HG02973 (cell line): Measurements from ENCODE around the gene C12orf56.
"Not testable (repeated sequence)": the region's sequence is repeated elsewhere in the genome, so short reads cannot be mapped to it uniquely, and the experiment has no call there.

Experiments
- ATAC-seq: cut with Tn5 transposase; IDR thresholded peaks from one replicate; pipeline ENCODE4 v1.9.1; 2021; ENCODE audit warnings: moderate library complexity; ENCODE audit not compliant: unreplicated experiment

C12orf56 gene

DNA sequence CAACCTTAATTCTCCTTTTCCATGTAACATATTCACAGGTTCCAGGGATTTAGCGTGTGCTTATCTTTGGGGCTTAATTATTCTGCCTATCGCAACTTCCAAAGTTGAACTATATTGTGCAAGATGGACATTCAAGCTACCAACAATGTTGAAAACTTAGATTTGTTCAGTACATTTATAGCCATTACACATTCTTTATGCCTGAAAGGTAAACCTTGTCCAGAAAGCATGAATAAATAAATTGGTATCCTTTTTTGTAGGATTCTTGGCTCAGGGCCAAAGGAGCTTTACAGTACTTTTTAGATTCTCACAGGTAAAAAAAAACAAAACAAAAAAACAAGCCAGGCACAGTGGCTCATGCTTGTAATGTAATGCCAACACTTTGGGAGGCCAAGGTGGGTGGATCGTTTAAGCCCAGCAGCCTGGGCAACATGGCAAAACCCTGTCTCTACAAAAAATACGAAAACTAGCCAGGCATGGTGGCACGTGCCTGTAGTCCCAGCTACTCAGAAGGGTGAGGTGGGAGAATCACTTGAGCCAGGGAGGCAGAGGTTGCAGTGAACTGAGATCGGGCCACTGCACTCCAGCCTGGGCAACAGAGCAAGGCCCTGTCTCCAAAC lies 3.3 kb downstream of the C12orf56 start:
- no peak for ATAC-seq

DNA sequence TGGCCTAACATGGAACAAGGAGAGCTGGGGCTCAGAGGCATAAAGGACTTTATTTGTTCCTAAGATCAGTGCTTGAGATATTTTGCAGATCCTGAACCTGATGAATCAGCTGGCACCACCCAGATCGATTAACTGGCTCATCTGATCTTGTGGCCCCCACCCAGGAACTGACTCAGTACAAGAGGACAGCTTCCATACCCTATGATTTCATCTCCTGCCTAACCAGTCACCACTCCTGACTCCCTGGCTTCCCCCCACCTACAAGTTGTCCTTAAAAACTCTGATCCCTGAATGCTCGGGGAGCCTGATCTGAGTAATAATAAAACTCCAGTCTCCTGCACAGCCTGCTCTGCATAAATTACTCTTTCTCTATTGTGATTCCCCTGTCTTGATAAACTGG lies 5.1 kb downstream of the C12orf56 start:
- no peak for ATAC-seq

DNA sequence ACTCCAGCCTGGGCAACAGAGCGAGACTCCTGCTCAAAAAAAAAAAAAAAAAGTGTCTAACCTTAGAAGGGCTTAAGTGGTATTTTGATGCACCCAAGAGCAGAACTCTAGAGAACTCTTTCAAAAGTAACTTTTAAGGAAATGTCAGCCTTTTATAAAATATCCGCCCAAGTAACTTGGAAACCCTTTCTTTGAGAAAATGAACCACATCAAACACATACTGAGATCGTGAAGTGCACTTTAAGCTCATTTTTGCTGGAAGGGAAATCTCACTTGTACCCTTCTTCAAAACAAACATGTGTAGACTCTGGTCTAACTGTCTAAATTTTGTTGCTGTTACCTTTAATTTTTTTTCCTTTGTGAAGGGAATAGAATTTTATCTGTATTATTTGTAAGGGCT lies 5.5 kb downstream of the C12orf56 start:
- ATAC-seq: no peak

DNA sequence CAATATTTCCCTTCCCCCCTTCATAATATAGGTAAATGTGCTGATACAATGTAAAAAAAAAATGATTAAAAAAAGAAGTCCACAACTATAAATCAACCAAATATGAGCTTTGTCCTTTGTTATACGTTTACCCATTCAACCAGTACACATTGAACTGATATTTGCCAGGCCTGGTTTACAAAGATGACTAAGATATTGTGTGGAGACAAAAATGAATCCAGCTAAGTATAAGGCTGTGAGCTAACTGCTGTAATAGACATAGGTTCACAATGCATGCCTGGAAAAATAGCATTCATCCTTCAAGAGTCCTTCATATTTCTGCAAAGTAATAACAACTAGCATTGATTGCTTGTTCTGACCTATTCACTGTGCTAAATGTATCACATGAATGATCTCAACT lies 6.9 kb downstream of the C12orf56 start:
- no peak for ATAC-seq

DNA sequence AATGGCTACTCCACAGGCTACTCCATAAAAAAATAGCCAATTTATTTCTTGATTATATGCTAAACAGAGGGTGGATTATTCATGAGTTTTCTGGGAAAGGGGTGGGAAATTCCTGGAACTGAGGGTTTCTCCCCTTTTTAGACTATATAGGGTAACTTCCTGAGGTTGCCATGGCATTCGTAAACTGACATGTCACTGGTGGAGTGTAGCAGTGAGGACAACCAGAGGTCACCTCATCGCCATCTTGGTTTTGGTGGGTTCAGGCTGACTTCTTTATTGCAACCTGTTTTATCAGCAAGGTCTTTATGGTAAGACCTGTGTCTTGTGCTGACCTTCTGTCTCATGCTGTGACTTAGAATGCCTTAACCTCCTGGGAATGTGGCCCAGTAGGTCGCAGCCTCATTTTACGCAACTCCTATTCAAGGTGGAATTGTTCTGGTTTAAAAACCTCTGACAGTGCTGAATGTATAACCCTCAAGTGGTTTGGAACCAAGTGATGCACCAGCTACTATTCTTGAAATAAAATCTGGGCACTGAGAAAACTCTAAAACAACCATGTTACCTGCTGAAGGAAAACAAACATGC lies 27.7 kb downstream of the C12orf56 start:
- no peak for ATAC-seq

DNA sequence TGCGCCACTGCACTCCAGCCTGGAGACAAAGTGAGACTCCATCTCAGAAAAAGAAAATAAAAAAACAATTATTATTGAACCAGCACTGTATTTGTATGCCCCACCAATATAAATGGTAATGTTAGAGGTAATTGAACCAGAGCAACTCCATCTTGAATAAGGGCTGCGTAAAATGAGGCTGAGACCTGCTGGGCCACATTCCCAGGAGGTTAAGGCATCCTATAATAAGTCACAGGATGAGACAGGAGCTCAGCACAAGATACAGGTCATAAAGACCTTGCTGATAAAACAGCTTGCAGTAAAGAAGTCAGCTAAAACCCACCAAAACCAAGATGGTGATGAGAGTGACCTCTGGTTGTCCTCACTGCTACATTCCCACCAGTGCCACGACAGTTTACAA lies 29.4 kb downstream of the C12orf56 start:
- ATAC-seq: not testable (repeated sequence)

DNA sequence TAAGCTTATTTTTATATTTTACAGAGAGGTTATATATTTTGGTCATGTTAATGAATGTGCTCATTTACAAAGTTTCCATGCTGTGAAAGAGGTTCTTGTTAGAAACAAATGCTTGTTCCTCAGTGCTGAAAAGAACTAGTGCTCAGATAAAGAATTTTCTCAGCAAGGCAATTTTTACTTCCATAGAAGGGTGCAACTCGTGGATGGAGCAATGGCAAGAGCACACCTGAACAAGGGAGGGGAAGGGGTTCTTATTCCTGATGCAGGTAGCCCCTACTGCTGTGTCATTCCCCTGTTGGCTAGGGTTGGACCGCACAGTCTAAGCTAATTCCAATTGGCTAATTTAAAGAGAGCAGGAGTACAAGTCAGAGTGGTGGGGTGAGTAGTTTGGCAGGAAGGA lies 34.3 kb downstream of the C12orf56 start:
- ATAC-seq: not testable (repeated sequence)

DNA sequence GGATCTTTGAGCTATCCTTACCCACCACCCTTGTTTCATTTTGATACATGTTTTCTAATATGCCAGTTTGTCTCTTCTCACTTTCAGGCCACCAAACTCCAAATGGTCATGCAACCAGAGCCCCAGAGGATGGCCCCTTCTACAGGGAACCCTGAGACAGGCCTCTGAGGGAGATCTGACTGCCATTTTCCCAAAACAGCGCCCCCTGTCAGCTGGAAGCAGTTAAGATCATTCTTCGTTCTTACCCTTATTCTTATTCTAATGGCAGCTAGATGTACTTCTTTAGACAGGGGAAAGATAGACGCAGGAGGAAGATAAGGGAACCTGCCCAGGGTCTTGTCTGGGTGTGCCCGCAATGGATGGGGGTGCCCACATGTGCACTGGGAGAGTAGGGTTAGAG lies 38.4 kb downstream of the C12orf56 start:
- no peak for ATAC-seq

DNA sequence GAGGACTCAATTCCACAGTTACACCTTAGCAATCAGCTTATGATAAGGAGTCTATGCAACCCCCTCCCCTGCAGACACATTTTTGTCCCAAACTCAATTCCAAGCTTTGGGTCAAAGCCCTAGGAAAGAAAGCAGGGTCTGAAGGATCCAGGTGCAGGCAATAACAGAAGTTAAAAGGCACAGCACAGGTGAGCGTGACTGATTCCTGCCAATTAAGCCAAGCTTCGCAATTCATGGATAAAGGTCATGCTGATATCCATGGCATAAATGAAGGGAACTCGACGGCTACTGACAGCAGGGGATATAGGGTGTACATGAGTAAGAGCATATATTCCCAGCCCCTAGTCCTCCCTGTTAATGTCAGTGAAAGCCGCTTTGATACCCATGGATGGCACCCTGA lies 39.3 kb downstream of the C12orf56 start:
- ATAC-seq: no peak

DNA sequence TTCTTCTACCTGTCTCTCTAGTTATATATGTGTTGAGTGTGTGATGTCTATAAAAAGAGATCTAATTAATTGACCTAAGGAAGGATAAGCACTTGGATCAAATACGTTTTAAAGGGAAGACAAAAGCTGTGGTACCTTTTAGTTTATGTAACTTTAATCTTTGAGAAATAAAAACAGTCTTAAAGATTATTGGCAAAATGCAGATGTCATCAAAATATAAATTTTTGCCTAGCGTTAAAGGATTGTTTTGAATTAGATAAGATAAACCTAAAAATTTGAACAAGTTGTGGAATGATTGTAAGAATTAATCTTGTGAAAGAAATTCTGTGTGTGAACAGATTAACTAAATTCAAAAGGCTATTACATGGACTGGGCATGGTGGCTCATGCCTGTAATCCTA lies 42.9 kb downstream of the C12orf56 start:
- ATAC-seq: no peak

DNA sequence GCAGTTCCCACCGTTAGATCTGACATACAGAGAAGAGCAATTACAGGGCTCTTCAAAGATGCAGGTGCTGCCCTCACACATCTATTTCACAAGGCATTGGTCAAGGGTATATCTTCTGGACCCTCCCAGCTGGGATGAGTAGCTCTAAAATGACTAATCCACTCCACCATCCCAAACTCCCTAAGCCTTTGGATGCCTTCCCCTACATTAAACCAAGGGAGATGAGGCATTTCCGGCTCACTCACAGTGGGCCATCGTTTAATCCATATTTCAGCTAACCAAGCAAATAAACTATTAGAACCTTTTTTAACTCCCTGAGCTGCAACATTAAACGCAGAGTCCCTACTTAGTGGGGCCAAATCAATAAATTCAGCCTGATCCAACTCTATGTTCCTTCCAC lies 45.9 kb downstream of the C12orf56 start:
- not testable (repeated sequence) for ATAC-seq

DNA sequence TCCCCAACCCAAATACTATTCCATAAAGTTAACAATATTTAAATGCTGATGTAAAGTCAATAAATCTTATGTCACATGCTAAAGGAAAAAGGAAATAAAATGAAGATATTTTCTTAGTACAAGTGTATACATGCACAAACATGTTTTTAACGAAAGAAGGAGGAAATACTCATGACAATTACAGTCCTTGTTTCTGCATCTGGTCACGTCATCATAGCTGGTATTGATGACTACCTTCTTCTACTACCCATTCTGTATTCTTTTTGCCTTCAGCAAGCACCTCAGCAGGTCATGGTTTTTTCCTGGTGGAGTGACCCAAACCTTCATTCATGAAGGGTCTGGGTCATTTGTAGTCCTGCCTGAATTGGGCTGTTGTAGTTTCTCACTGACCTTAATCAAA lies 50.0 kb downstream of the C12orf56 start:
- not testable (repeated sequence) for ATAC-seq

DNA sequence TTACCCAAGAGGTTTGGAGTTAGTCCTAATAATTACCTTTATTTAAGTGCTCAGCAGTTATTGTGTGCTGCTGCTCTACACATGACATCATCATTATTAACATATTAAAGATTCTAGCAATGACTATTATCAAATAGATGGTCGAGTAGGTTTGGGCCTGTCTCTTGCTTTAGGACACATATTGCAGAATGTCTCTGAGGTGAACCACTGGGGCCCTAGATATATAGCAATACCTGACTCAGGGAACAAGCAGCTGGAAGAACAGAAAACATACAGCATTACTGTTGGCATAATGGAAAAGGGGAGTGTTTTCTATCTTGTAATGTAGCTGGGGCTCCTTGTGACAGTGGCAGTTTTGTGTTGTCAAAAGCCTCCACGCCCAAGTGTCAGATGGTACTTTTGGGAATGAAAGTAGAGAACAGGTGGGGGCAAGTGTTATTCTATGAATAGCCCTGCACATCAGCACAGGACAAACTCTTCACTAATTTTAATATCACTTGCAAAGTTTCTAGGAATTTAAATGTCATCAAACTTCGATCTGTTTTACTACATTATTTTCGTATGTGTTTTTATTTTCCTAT lies 54.6 kb downstream of the C12orf56 start:
- ATAC-seq: no peak

DNA sequence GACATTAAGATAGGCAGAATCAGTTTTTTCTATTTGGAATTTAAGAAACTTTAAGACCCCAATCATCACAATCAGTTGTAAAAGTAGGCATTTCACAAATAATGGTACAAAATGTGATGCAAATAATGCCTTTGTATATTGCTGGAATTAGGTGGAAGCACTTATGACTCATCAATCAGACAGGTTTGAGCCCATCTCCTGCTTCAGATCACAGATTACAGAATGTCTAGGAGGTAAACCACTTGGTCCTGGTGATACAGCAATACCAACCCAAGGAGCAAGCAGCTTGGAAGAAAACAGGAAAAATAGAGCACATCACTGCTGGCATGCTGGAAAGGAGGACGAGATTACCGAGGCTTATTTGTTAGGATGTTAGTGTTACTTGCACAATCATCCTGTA lies 57.6 kb downstream of the C12orf56 start:
- ATAC-seq: no peak

DNA sequence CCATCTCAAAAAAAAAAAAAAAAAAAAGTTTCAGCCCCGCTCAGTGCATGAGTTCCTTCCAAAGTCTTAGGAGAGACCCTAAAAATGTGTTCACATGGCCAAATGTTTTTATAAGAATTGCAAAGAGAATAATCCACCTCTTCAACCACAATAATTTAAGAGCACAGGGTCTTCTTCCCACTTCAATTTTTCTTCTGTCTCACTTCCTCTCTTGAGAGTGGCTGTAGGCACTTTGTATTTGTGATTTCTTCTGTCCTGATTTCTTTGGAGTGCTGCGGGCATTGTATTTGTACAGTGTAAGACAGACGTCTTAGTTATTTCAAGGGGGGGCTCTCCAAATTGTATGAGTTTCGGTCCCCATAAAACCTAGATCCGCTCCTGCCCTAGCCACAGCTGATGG lies 58.3 kb downstream of the C12orf56 start:
- no peak for ATAC-seq

DNA sequence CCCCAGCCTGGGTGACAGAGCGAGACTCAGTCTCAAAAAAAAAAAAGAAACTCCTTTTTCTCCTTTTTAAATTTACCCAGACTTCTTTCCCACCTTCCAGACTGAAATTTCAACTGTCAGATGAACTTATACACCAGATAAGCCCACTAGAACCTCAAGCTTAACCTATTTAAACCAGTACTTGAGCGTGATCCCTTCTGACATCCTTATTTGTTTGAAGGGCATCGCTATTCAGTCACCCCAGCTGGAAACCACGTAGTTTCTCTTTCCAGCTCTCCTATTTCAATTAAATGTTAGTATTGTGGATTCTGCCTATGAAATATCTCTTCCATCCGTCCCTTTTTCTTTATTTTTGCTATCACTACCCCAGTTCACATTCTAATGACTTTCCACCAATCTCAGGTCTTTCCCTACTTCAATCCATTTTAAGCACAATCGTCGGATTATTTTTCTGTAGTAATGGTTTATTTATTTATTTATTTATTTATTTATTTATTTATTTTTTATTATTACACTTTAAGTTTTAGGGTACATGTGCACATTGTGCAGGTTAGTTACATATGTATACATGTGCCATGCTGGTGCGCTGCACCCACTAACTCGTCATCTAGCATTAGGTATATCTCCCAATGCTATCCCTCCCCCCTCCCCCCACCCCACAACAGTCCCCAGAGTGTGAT lies 61.4 kb downstream of the C12orf56 start:
- ATAC-seq: not testable (repeated sequence)

DNA sequence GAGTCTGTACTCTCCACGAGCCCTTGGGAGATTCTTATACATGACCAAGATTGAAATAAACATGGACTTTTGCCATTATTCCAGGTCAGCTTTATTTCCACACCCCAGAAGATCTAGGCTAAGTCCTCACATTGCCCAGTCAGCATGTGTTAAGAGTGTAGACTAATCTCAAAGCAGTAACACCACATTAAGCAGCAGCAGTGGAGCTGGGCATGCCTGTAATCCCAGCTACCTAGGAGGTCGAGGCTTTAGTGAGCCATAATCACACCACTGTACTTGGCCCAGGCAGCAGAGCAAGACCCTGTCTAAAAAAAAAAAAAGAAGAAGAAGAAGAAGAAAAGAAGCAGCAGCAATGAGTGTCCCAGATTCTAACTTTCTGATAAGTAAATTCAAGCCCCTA lies 65.5 kb downstream of the C12orf56 start:
- no peak for ATAC-seq

DNA sequence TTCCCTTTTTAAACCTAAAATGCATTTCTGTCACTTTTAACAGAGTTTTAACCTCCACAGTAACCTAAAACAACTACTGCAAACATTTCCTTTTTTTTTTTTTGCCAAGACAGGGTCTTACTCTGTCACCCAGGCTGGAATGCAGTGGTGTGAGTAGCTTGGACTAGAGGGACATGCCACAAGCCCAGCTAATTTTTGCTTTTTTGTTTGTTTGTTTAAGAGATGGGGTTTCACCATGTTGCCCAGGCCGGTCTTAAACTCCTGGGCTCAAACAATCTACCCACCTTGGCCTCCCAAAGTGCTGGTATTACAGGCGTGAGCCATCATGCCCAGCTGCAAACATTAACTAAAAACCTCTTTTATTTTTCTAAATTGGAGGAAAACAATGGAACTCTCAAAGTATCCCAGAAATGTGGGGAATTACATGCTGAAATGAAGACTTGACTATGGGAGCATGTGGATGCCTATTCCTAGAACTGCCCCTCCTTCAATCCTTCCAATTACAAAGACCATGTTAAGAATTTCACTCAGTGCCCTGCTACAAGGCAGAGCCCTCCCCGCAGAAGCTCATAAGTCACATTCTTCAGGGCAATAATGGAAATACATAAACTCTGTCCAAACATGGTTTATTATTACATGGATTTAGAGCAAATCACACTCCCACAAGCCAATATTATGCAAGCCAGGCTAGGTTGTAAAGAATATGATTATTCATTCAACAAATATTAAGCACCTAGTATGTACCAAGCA lies 66.9 kb downstream of the C12orf56 start:
- no peak for ATAC-seq

DNA sequence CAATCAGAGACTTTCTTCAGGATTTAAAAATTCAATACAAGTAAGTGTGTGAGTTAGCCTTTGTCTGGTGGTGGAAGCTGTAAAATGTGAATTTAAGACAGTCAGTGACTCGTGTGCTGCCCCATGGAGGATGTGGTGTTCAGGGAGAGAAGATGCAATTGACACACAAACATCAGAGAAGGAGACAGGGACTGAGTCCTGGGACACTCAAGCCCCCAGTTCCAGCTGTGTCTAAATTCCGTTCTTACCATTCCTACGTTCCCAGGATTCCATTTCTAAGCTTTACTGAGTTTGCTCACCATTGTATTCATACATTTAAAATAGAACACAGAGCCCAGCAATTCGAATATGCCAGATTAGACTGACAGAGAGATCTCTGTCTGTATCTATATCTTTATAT lies 67.6 kb downstream of the C12orf56 start:
- ATAC-seq: no peak

DNA sequence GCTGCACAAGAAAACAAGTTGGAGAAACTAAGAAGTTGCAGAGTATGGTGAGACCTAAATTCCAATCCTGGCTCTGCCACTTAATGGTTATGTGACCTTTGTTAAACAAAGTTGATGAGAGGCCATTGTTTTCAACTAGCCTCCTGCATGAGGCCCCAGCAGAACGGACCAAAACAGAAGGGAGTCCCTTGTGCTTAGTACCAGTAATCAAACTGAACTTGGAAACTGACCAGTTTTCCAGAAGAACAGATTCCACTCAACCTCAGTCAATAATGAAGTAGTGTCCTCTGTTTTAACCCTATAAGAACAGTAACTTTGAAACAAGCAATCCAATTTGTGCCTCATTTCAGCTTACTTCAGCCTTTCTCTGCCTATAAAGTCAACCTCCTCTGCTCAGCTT lies 69.9 kb downstream of the C12orf56 start:
- no peak for ATAC-seq

DNA sequence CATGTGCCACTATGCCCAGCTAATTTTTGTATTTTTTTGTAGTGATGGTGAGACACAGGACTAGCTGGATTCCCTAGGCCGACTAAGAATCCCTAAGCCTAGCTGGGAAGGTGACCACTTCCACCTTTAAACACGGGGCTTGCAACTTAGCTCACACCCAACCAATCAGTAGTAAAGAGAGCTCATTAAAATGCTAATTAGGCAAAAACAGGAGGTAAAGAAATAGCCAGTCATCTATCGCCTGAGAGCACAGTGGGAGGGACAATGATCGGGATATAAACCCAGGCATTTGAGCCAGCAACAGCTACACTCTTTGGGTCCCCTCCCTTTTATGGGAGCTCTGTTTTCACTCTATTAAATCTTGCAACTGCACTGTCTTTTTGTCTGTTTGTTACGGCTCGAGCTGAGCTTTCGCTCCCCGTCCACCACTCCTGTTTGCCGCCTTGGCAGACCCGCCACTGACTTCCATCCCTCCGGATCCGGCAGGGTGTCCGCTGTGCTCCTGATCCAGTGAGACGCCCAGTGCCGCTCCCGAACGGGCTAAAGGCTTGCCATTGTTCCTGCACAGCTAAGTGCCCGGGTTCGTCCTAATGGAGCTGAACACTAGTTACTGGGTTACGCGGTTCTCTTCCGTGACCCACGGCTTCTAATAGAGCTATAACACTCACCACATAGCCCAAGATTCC lies 70.9 kb downstream of the C12orf56 start:
- ATAC-seq: not testable (repeated sequence)
